Measurements from ENCODE around the gene SLC6A18. TPM values are rescaled to one million over a fixed set of nuclear protein-coding genes. Genes with fewer than 3 reads are reported as not detected.

The SLC6A18 gene
- total and polyA plus RNA-seq, 2 of the 13 experiments (the other 11 are each of a cell fraction or from before 2014, with no cell fraction given), result not detected

DNA sequence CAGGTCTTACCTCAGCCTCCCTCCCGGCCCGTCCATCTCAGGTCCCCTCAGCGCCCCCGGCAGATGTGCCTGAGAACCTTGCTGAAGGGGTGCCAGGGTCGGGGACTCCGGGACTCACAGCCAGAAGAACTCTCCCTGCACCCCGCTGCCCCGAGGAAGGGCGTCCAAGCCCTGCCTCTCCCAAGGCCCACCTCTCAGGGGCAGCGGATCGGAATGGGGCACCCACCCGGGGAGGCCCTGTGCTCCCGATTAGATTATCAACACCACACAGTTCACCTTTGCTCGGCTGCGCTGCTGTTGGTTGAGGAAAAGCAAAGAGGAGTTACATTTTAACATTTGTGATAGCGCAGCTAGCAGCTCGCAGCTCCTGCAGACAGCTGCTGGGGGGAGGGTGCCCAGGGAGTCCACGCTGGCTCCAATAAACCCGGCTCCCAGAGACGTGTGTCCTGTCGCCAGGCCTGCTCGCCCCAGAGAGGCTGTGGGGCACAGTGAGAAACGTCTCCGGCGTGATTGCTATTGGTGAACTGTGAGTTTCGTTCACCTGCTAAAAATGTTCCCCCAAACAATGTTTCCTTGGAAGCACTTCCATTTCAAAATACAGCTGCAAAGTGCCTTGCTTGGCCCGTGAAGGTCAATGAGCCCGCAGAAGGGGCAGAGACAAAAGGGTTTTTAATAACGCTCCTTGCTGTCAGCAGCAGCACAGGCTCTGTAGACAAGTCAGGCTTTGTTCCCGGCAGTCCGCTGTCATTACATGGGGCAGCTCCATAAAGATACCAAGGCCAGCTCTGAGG, 42.4 kb upstream of the SLC6A18 start (continued):
- TF ChIP-seq TOE1 (CRISPR knock-in tag; IDR thresholded peaks at IDR 0.05) (no peak), HOXA3 (CRISPR knock-in tag; IDR thresholded peaks at IDR 0.05) (peak; percentile 57; the same call in 1 of the 2 replicates), NCOA2 (CRISPR knock-in tag; IDR thresholded peaks at IDR 0.05) (peak; percentile 48), MED1 (CRISPR knock-in tag; IDR thresholded peaks at IDR 0.05) (peak; percentile 71), RXRB (CRISPR knock-in tag; IDR thresholded peaks at IDR 0.05; ENCODE audit: borderline replicate concordance) (peak; percentile 75; the same call in 1 of the 2 replicates), CHD2 (IDR thresholded peaks at IDR 0.05; ENCODE audit: low read depth, low read length) (no peak), NFE2 (CRISPR knock-in tag; IDR thresholded peaks at IDR 0.05) (no peak), ZNF121 (CRISPR knock-in tag; IDR thresholded peaks at IDR 0.05) (0 out of 2 replicates have a peak, but pooled peaks have one; percentile 12), ZIK1 (CRISPR knock-in tag; IDR thresholded peaks at IDR 0.05; ENCODE audit: borderline replicate concordance, low read depth) (no peak), HMG20A (CRISPR knock-in tag; IDR thresholded peaks at IDR 0.05; ENCODE audit: borderline replicate concordance) (no peak), MED13 (CRISPR knock-in tag; IDR thresholded peaks at IDR 0.05) (peak; percentile 57; the same call in 1 of the 2 replicates), ZNF792 (CRISPR knock-in tag; IDR thresholded peaks at IDR 0.05) (peak; percentile 34; the same call in 1 of the 2 replicates), CREB1 (IDR thresholded peaks at IDR 0.05) (no peak), CREB1 (CRISPR knock-in tag; IDR thresholded peaks at IDR 0.05) (peak; percentile 53; the same call in 1 of the 2 replicates), DPF2 (CRISPR knock-in tag; IDR thresholded peaks at IDR 0.05; ENCODE audit: borderline replicate concordance, low read depth) (peak; percentile 21; the same call in 1 of the 2 replicates), FOXC1 (CRISPR knock-in tag; IDR thresholded peaks at IDR 0.05; ENCODE audit: borderline replicate concordance) (peak; percentile 50; the same call in 1 of the 2 replicates), HNF4G (IDR thresholded peaks at IDR 0.05; ENCODE audit: borderline replicate concordance, low read depth, low read length) (peak; percentile 81; the same call in 1 of the 2 replicates), HNF4G (CRISPR knock-in tag; IDR thresholded peaks at IDR 0.05; ENCODE audit: borderline replicate concordance, low read depth) (peak; percentile 65; the same call in 1 of the 2 replicates), FOXA3 (CRISPR knock-in tag; IDR thresholded peaks at IDR 0.05) (peak; percentile 16; the same call in 1 of the 2 replicates), ZNF768 (CRISPR knock-in tag; IDR thresholded peaks at IDR 0.05) (peak; percentile 58; the same call in 1 of the 2 replicates), HNRNPLL (IDR thresholded peaks at IDR 0.05; ENCODE audit: low read depth, low read length, poor library complexity, severe bottlenecking) (peak; percentile 45), LCORL (IDR thresholded peaks at IDR 0.05) (no peak), LCORL (CRISPR knock-in tag; IDR thresholded peaks at IDR 0.05) (peak; percentile 90), ZNF30 (CRISPR knock-in tag; IDR thresholded peaks at IDR 0.05) (0 out of 2 replicates have a peak, but pooled peaks have one; percentile 53), ZNF670 (CRISPR knock-in tag; IDR thresholded peaks at IDR 0.05; ENCODE audit: borderline replicate concordance) (no peak; the same call in 1 of the 2 replicates), ZNF530 (CRISPR knock-in tag; IDR thresholded peaks at IDR 0.05; ENCODE audit: low read depth) (no peak), RBAK (CRISPR knock-in tag; IDR thresholded peaks at IDR 0.05) (peak; percentile 16; the same call in 1 of the 2 replicates)
- TF ChIP-seq, protein P1, sequence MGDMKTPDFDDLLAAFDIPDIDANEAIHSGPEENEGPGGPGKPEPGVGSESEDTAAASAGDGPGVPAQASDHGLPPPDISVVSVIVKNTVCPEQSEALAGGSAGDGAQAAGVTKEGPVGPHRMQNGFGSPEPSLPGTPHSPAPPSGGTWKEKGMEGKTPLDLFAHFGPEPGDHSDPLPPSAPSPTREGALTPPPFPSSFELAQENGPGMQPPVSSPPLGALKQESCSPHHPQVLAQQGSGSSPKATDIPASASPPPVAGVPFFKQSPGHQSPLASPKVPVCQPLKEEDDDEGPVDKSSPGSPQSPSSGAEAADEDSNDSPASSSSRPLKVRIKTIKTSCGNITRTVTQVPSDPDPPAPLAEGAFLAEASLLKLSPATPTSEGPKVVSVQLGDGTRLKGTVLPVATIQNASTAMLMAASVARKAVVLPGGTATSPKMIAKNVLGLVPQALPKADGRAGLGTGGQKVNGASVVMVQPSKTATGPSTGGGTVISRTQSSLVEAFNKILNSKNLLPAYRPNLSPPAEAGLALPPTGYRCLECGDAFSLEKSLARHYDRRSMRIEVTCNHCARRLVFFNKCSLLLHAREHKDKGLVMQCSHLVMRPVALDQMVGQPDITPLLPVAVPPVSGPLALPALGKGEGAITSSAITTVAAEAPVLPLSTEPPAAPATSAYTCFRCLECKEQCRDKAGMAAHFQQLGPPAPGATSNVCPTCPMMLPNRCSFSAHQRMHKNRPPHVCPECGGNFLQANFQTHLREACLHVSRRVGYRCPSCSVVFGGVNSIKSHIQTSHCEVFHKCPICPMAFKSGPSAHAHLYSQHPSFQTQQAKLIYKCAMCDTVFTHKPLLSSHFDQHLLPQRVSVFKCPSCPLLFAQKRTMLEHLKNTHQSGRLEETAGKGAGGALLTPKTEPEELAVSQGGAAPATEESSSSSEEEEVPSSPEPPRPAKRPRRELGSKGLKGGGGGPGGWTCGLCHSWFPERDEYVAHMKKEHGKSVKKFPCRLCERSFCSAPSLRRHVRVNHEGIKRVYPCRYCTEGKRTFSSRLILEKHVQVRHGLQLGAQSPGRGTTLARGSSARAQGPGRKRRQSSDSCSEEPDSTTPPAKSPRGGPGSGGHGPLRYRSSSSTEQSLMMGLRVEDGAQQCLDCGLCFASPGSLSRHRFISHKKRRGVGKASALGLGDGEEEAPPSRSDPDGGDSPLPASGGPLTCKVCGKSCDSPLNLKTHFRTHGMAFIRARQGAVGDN (CRISPR knock-in tag; IDR thresholded peaks at IDR 0.05), result peak; percentile 77
- TF ChIP-seq, protein P2, sequence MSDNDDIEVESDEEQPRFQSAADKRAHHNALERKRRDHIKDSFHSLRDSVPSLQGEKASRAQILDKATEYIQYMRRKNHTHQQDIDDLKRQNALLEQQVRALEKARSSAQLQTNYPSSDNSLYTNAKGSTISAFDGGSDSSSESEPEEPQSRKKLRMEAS (IDR thresholded peaks at IDR 0.05), result peak; percentile 7; the same call in 1 of the 2 replicates

Measured in HepG2 (cell line).